H9 (cell line): ENCODE measurements around the gene RHBDL1. TPM values are rescaled to one million over a fixed set of nuclear protein-coding genes. Genes with fewer than 3 reads are reported as not detected.

Experiments
- DNase-seq: peaks from one replicate; pipeline ENCODE4 v3.0.0-alpha.2; 2017
- H2AFZ ChIP-seq: one replicate; pipeline ENCODE4 v1.6.1; 2013; ENCODE audit warnings: mild to moderate bottlenecking, low read length, control low read depth, moderate library complexity
- H2AK5ac ChIP-seq: 2 replicates; pipeline ENCODE4 v1.6.1; 2013; ENCODE audit warnings: low read length, control low read depth, mixed read lengths; ENCODE audit not compliant: insufficient read length
- H2BK120ac ChIP-seq: one replicate; pipeline ENCODE4 v1.6.1; 2013; ENCODE audit warnings: low read depth, mild to moderate bottlenecking, low read length, control low read depth, inconsistent platforms; ENCODE audit not compliant: poor library complexity, severe bottlenecking
- H2BK12ac ChIP-seq: 2 replicates; pipeline ENCODE4 v1.6.1; 2013; ENCODE audit warnings: low read length, control low read depth, mixed read lengths, low read depth; ENCODE audit not compliant: insufficient read length
- H2BK15ac ChIP-seq: 2 replicates; pipeline ENCODE4 v1.6.1; 2013; ENCODE audit warnings: low read depth, low read length, control low read depth
- H2BK20ac ChIP-seq: one replicate; pipeline ENCODE4 v1.6.1; 2013; ENCODE audit warnings: low read depth, mild to moderate bottlenecking, low read length, control low read depth, inconsistent platforms; ENCODE audit not compliant: poor library complexity, severe bottlenecking
- H2BK5ac ChIP-seq: 2 replicates; pipeline ENCODE4 v1.6.1; 2013; ENCODE audit warnings: low read length, control low read depth, mixed read lengths; ENCODE audit not compliant: insufficient read length
- H3K14ac ChIP-seq: 2 replicates; pipeline ENCODE4 v1.6.1; 2013; ENCODE audit warnings: low read length, control low read depth; ENCODE audit not compliant: insufficient read depth
- H3K18ac ChIP-seq: 2 replicates; pipeline ENCODE4 v1.6.1; 2013; ENCODE audit warnings: low read depth, mild to moderate bottlenecking, mixed read lengths, low read length, control low read depth; ENCODE audit not compliant: insufficient read length
- H3K23ac ChIP-seq: 2 replicates; pipeline ENCODE4 v1.6.1; 2013; ENCODE audit warnings: low read length, control low read depth, mixed read lengths, low read depth; ENCODE audit not compliant: insufficient read length
- H3K23me2 ChIP-seq: 2 replicates; pipeline ENCODE4 v1.6.1; 2013; ENCODE audit warnings: low read depth, mild to moderate bottlenecking, mixed read lengths, low read length, control low read depth; ENCODE audit not compliant: insufficient read length, poor library complexity, severe bottlenecking
- H3K27ac ChIP-seq: 2 replicates; pipeline ENCODE4 v1.5.1; 2013; ENCODE audit warnings: low read length, control low read depth, mixed read lengths, low read depth; ENCODE audit not compliant: insufficient read length
- H3K27me3 ChIP-seq: 2 replicates; pipeline ENCODE4 v1.6.1; 2013; ENCODE audit warnings: low read length, control low read depth, inconsistent platforms; ENCODE audit not compliant: insufficient read depth
- H3K4ac ChIP-seq: 2 replicates; pipeline ENCODE4 v1.6.1; 2013; ENCODE audit warnings: low read depth, mild to moderate bottlenecking, control low read depth, inconsistent platforms, low read length, moderate library complexity
- H3K4me1 ChIP-seq: 2 replicates; pipeline ENCODE4 v1.6.1; 2013; ENCODE audit warnings: low read length, control low read depth, inconsistent platforms; ENCODE audit not compliant: insufficient read depth
- H3K4me2 ChIP-seq: 2 replicates; pipeline ENCODE4 v1.6.1; 2013; ENCODE audit warnings: low read length, control low read depth, mixed read lengths; ENCODE audit not compliant: insufficient read length, insufficient read depth
- H3K56ac ChIP-seq: 2 replicates; pipeline ENCODE4 v1.6.1; 2013; ENCODE audit warnings: low read depth, mild to moderate bottlenecking, mixed read lengths, low read length, control low read depth; ENCODE audit not compliant: insufficient read length
- H3K79me1 ChIP-seq: 2 replicates; pipeline ENCODE4 v1.6.1; 2013; ENCODE audit warnings: low read depth, mild to moderate bottlenecking, moderate library complexity, low read length, control low read depth, inconsistent platforms; ENCODE audit not compliant: insufficient read depth, poor library complexity, severe bottlenecking
- H3K79me2 ChIP-seq: 2 replicates; pipeline ENCODE4 v1.6.1; 2013; ENCODE audit warnings: low read length, control low read depth, inconsistent platforms; ENCODE audit not compliant: insufficient read depth
- H3K9ac ChIP-seq: 2 replicates; pipeline ENCODE4 v1.6.1; 2013; ENCODE audit warnings: low read length, control low read depth, mixed read lengths; ENCODE audit not compliant: insufficient read length; ENCODE audit errors: extremely low read depth
- H3K9me3 ChIP-seq: one replicate; pipeline ENCODE4 v1.6.1; 2013; ENCODE audit warnings: low read depth, low read length, inconsistent platforms; ENCODE audit not compliant: control insufficient read depth
- H3T11ph ChIP-seq: one replicate; pipeline ENCODE4 v1.6.1; 2013; ENCODE audit warnings: mild to moderate bottlenecking, low read length, control low read depth, inconsistent platforms
- H4K20me1 ChIP-seq: one replicate; pipeline ENCODE4 v1.6.1; 2013; ENCODE audit not compliant: control insufficient read depth, insufficient read length, insufficient read depth
- H4K5ac ChIP-seq: 2 replicates; pipeline ENCODE4 v1.6.1; 2013; ENCODE audit warnings: low read depth, mild to moderate bottlenecking, mixed read lengths, low read length, control low read depth; ENCODE audit not compliant: insufficient read length
- H4K8ac ChIP-seq: replicated peaks from 2 replicates; pipeline ENCODE4 v1.6.1; 2013; ENCODE audit warnings: low read length, control low read depth, mixed read lengths, low read depth; ENCODE audit not compliant: insufficient read length
- H4K91ac ChIP-seq: 2 replicates; pipeline ENCODE4 v1.6.1; 2013; ENCODE audit warnings: low read depth, mild to moderate bottlenecking, moderate library complexity, mixed read lengths, low read length, control low read depth; ENCODE audit not compliant: insufficient read length
- H3K27ac Mint-ChIP-seq, 3 experiments: 2 replicates in 2 of 3; 3 replicates in 1 of 3; pipeline ENCODE4 v1.8.0; 2020 to 2021; ENCODE audit warnings: mixed read lengths in 3 of 3, mild to moderate bottlenecking in 1 of 3, moderate library complexity in 1 of 3
- H3K27me3 Mint-ChIP-seq: 2 replicates; pipeline ENCODE4 v1.8.0; 2021; ENCODE audit warnings: low read depth, mild to moderate bottlenecking, moderate library complexity, mixed read lengths
- H3K36me3 Mint-ChIP-seq, 3 experiments: 2 replicates in 2 of 3; 3 replicates in 1 of 3; pipeline ENCODE4 v1.8.0; 2020 to 2021; ENCODE audit warnings: low read depth in 3 of 3, mixed read lengths in 3 of 3; ENCODE audit not compliant: insufficient read depth in 1 of 3
- H3K4me1 Mint-ChIP-seq, 2 experiments: 2 replicates each; pipeline ENCODE4 v1.8.0; 2020; ENCODE audit warnings: mixed read lengths in 2 of 2
- H3K4me3 Mint-ChIP-seq, 2 experiments: 2 replicates in 1 of 2; 3 replicates in 1 of 2; pipeline ENCODE4 v1.8.0; 2020 to 2021; ENCODE audit warnings: mild to moderate bottlenecking in 2 of 2, mixed read lengths in 2 of 2, moderate library complexity in 1 of 2
- H3K9me3 Mint-ChIP-seq, 2 experiments: 2 replicates in 1 of 2; 3 replicates in 1 of 2; pipeline ENCODE4 v1.8.0; 2020; ENCODE audit warnings: mild to moderate bottlenecking in 2 of 2, mixed read lengths in 2 of 2, moderate library complexity in 1 of 2
- WGBS: extraction: QIAGEN DNeasy Blood & Tissue Kit; methylation state at CpG from one replicate; pipeline ENCODE4 v1.1.7; 2013; ENCODE audit warnings: missing lambda C conversion rate, low lambda C conversion rate, mixed read lengths; ENCODE audit not compliant: insufficient read length; ENCODE audit errors: extremely low coverage; 5-methylcytosine and 5-hydroxymethylcytosine counted together
- total RNA-seq: library from RNA; stranded (reverse); gene quantifications from 2 replicates; pipeline ENCODE4 v1.2.1, GENCODE V29; 2021
- TF ChIP-seq, protein P1 (sequence below): fragments of 200-600 bp; sonication (generic); conservative IDR thresholded peaks from 3 replicates; pipeline ENCODE4 v1.8.0; 2021; ENCODE audit warnings: antibody characterized with exemption, mild to moderate bottlenecking

Gene RHBDL1
- total RNA-seq, 1 experiment from 2014 or later: 7.6 TPM

DNA sequence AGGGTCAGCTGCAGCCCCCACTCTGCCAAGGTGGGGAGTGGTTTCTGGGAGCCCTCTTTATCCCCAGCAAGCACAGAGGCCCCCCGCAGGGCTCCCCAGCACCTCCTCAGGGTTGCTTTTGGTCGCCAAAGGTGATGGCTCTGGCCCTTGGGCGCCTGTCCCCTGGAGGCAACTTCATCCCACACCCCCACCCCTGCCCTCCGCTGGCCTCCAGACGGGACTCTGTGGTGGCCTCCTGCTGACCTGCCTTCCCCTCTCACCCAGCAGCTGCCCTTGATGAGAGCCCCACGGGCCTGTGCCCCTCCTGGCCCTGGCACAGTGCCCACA is 15.4 kb upstream of the RHBDL1 start:
- Histone ChIP-seq H2BK20ac (no peak overlapping the region), H3K27ac (no peak overlapping the region), H3K14ac (no peak overlapping the region), H3K18ac (no peak overlapping the region), H3K56ac (no peak overlapping the region), H2AK5ac (no peak overlapping the region), H2AFZ (no peak overlapping the region), H2BK120ac (no peak overlapping the region), H4K5ac (no peak overlapping the region), H4K20me1 (no peaks in the 10 kb centered on the region), H3K4ac (no peak overlapping the region), H2BK5ac (no peak overlapping the region), H2BK15ac (no peak overlapping the region), H3K79me2 (no peaks in the 10 kb centered on the region), H3K4me2 (no peak overlapping the region), H3T11ph (no peak overlapping the region), H3K79me1 (no peaks in the 10 kb centered on the region), H3K23ac (no peak overlapping the region), H3K9me3 (no peaks in the 10 kb centered on the region), H3K9ac (no peak overlapping the region), H3K23me2 (no peaks in the 10 kb centered on the region), H3K4me1 (no peaks in the 10 kb centered on the region; the same call in 1 of the 2 replicates), H2BK12ac (no peak overlapping the region), H4K91ac (no peak overlapping the region), H3K27me3 (no peaks in the 10 kb centered on the region), H4K8ac (no peak overlapping the region)
- H3K27ac Mint-ChIP-seq: no peak overlapping the region
- DNase-seq: no peak
- TF ChIP-seq, protein P1, sequence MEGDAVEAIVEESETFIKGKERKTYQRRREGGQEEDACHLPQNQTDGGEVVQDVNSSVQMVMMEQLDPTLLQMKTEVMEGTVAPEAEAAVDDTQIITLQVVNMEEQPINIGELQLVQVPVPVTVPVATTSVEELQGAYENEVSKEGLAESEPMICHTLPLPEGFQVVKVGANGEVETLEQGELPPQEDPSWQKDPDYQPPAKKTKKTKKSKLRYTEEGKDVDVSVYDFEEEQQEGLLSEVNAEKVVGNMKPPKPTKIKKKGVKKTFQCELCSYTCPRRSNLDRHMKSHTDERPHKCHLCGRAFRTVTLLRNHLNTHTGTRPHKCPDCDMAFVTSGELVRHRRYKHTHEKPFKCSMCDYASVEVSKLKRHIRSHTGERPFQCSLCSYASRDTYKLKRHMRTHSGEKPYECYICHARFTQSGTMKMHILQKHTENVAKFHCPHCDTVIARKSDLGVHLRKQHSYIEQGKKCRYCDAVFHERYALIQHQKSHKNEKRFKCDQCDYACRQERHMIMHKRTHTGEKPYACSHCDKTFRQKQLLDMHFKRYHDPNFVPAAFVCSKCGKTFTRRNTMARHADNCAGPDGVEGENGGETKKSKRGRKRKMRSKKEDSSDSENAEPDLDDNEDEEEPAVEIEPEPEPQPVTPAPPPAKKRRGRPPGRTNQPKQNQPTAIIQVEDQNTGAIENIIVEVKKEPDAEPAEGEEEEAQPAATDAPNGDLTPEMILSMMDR: no peak
- no peaks in the 10 kb centered on the region for H3K9me3 Mint-ChIP-seq
- H3K4me3 Mint-ChIP-seq: no peak overlapping the region
- no peaks in the 10 kb centered on the region for H3K27me3 Mint-ChIP-seq
- H3K4me1 Mint-ChIP-seq: peaks cover 0 to 5% of the 10 kb centered on the region in 2 experiments; a peak in 2 of 4 replicates
- no CpG with 5 or more reads among the region's 6 CpGs for WGBS
- H3K36me3 Mint-ChIP-seq: peaks cover 2 to 13% (median 8%) of the 10 kb centered on the region in 3 experiments; a peak in 5 of 7 replicates
